Mesendoderm (in vitro differentiated cells): ENCODE measurements around the gene ERMN.
A peak's percentile ranks its signal among the peaks of the same experiment; 100 is the strongest.

ENCODE experiments used
- DNase-seq: peaks from one replicate; pipeline ENCODE4 v3.0.0; 2013
- H2AK5ac ChIP-seq: 2 replicates; pipeline ENCODE4 v1.6.1; 2013; ENCODE audit warnings: low read length, inconsistent platforms
- H2BK120ac ChIP-seq: 2 replicates; pipeline ENCODE4 v1.6.1; 2013; ENCODE audit warnings: low read depth, mild to moderate bottlenecking, low read length, moderate library complexity, mixed read lengths
- H2BK15ac ChIP-seq: replicated peaks from 2 replicates; pipeline ENCODE4 v1.6.1; 2013; ENCODE audit warnings: low read depth, mild to moderate bottlenecking, moderate library complexity
- H2BK5ac ChIP-seq: 2 replicates; pipeline ENCODE4 v1.6.1; 2013; ENCODE audit warnings: low read length, inconsistent platforms
- H3K18ac ChIP-seq: 2 replicates; pipeline ENCODE4 v1.6.1; 2013; ENCODE audit warnings: mild to moderate bottlenecking, low read length, mixed read lengths
- H3K23ac ChIP-seq: one replicate; pipeline ENCODE4 v1.6.1; 2013; ENCODE audit warnings: low read length
- H3K27ac ChIP-seq: 2 replicates; pipeline ENCODE4 v1.5.1; 2013; ENCODE audit warnings: low read depth, mild to moderate bottlenecking, inconsistent platforms, low read length, moderate library complexity
- H3K27me3 ChIP-seq: 2 replicates; pipeline ENCODE4 v1.6.1; 2013; ENCODE audit warnings: low read length, control low read depth, mild to moderate bottlenecking, inconsistent platforms; ENCODE audit not compliant: insufficient read depth, poor library complexity
- H3K36me3 ChIP-seq: 2 replicates; pipeline ENCODE4 v1.6.1; 2013; ENCODE audit warnings: low read length, inconsistent platforms; ENCODE audit not compliant: control insufficient read depth, insufficient read depth
- H3K4ac ChIP-seq: one replicate; pipeline ENCODE4 v1.6.1; 2013; ENCODE audit warnings: low read depth, mild to moderate bottlenecking, low read length, moderate library complexity
- H3K4me1 ChIP-seq: 2 replicates; pipeline ENCODE4 v1.6.1; 2013; ENCODE audit warnings: low read depth, low read length, inconsistent platforms; ENCODE audit not compliant: control insufficient read depth
- H3K4me2 ChIP-seq: 2 replicates; pipeline ENCODE4 v1.6.1; 2013; ENCODE audit warnings: low read length
- H3K4me3 ChIP-seq: 2 replicates; pipeline ENCODE4 v1.5.1; 2013; ENCODE audit warnings: mild to moderate bottlenecking, low read length
- H3K56ac ChIP-seq: one replicate; pipeline ENCODE4 v1.6.1; 2013; ENCODE audit warnings: low read length
- H3K79me1 ChIP-seq: 2 replicates; pipeline ENCODE4 v1.6.1; 2013; ENCODE audit warnings: low read length, inconsistent platforms
- H3K79me2 ChIP-seq: 2 replicates; pipeline ENCODE4 v1.6.1; 2013; ENCODE audit warnings: mild to moderate bottlenecking, low read length; ENCODE audit not compliant: control insufficient read depth, insufficient read depth
- H3K9ac ChIP-seq: 2 replicates; pipeline ENCODE4 v1.6.1; 2013; ENCODE audit warnings: low read length, inconsistent platforms
- H4K5ac ChIP-seq: one replicate; pipeline ENCODE4 v1.6.1; 2013; ENCODE audit warnings: low read length
- H4K8ac ChIP-seq: one replicate; pipeline ENCODE4 v1.6.1; 2013; ENCODE audit warnings: low read depth, mild to moderate bottlenecking, control low read depth, low read length, moderate library complexity
- WGBS: extraction: QIAGEN DNeasy Blood & Tissue Kit; methylation state at CpG from one replicate; pipeline ENCODE4 v1.1.7; 2013; ENCODE audit warnings: low lambda C conversion rate, missing lambda C conversion rate; ENCODE audit not compliant: insufficient coverage; ENCODE audit errors: extremely low coverage; 5-methylcytosine and 5-hydroxymethylcytosine counted together

ERMN gene

DNA sequence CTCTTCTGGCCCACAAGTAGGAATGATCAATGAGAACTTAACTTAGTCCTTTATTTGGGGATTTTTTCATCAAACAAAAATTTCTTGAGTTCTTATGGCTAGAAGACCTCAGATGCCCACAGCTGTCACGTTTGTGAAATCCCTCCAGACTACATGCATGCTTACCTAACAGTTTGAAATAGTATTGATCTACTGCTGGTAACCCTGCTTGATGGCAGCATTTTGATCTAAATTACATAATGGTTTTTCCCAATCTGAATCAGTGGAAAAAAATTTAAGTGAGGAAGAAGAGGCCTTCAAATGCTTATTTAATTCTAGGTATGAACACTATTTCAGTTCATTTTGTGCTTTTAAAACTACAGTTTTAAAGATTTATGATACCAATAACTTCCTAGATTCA is 13.9 kb downstream of the ERMN start:
- Histone ChIP-seq H4K5ac (no peak overlapping the region), H3K27me3 (no peaks in the 10 kb centered on the region), H3K23ac (no peak overlapping the region), H2BK5ac (no peak overlapping the region), H3K27ac (no peak overlapping the region), H3K9ac (no peak overlapping the region), H2AK5ac (no peak overlapping the region), H3K4me1 (no peaks in the 10 kb centered on the region), H3K56ac (no peak overlapping the region), H3K79me1 (no peaks in the 10 kb centered on the region), H2BK120ac (no peak overlapping the region), H3K79me2 (no peaks in the 10 kb centered on the region), H3K36me3 (no peaks in the 10 kb centered on the region), H3K4me2 (no peak overlapping the region), H3K18ac (no peak overlapping the region), H3K4me3 (no peak overlapping the region), H4K8ac (no peak overlapping the region), H3K4ac (no peak overlapping the region), H2BK15ac (no peak overlapping the region)
- no CpG with 5 or more reads among the region's 1 CpG for WGBS
- no peak for DNase-seq

DNA sequence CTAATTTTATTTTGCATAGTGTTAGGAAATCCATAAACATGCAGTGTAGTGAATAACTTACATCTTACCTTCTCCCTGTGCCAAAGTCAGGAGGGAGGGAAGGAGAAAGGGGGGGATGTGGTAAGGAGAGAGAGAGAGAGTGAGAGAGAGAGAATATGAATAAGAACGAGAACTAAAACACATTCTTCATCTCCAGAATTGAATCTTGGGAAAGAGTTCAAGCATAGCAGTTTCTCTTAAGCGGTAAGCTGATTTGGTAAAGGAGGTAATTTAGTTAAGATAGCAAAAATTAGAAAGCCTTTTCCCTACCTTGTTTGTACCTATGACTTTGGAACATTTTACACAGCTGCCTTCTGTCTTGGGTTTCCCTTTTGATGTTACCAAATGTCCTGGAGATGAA is 15.7 kb downstream of the ERMN start:
- DNase-seq, result no peak
- Histone ChIP-seq H3K27me3 (no peaks in the 10 kb centered on the region), H4K8ac (no peak overlapping the region), H3K4me1 (no peaks in the 10 kb centered on the region), H3K36me3 (no peaks in the 10 kb centered on the region), H3K18ac (no peak overlapping the region), H4K5ac (no peak overlapping the region), H3K4me3 (no peak overlapping the region), H3K79me2 (no peaks in the 10 kb centered on the region), H3K27ac (no peak overlapping the region), H3K4ac (no peak overlapping the region), H2BK5ac (no peak overlapping the region), H3K9ac (no peak overlapping the region), H3K4me2 (no peak overlapping the region), H2AK5ac (no peak overlapping the region), H2BK15ac (no peak overlapping the region), H2BK120ac (no peak overlapping the region), H3K56ac (no peak overlapping the region), H3K79me1 (no peaks in the 10 kb centered on the region), H3K23ac (no peak overlapping the region)
- WGBS, result no CpG with 5 or more reads among the region's 2 CpGs

DNA sequence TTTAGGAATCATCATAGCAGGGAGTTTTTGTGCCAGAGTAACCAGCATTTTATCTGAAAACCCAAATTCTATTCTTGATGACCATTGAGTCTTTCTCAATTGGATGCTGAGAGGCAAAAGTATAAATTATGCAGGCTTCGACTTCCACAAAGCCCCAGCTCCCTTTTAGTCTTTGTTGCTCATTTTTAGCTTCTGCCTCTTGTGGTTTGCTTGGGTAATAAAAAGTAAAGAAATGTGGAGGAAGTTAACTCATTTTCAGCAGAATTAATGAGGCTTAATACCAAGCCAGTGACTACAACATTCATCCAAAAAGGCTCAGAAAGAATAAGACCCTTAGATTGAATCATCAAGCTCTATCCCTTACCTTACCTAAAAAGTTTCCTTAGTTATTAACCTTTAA is 18.6 kb downstream of the ERMN start:
- Histone ChIP-seq H3K23ac (no peak overlapping the region), H3K27me3 (no peaks in the 10 kb centered on the region), H3K79me2 (no peaks in the 10 kb centered on the region), H3K56ac (no peak overlapping the region), H3K36me3 (no peaks in the 10 kb centered on the region), H4K5ac (no peak overlapping the region), H2BK120ac (no peak overlapping the region), H2AK5ac (no peak overlapping the region), H2BK15ac (no peak overlapping the region), H3K27ac (no peak overlapping the region), H3K79me1 (no peaks in the 10 kb centered on the region), H3K9ac (no peak overlapping the region), H4K8ac (no peak overlapping the region), H3K4me1 (no peaks in the 10 kb centered on the region), H2BK5ac (no peak overlapping the region), H3K4ac (no peak overlapping the region), H3K18ac (no peak overlapping the region), H3K4me2 (no peak overlapping the region), H3K4me3 (no peak overlapping the region)
- DNase-seq, result peak; percentile 22
- WGBS, result no CpG with 5 or more reads among the region's 1 CpG

DNA sequence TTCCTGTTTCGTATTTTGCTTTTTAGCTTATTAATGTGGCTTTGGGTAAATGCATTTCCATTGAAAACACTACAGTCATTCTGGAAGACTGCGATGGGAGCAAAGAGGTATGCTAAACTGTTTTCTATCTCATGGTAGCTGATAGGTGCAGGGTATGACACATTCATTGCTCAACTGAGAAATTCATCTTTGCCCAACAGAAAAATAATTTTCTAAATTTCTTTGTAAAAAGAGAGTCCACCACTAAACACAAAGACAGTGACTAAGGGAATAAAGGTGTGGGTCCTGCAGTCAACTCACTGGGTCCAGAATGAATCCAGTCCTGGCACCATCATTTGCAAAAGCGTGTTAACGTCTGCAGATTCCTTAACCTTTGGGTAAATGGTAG is 19.9 kb downstream of the ERMN start:
- Histone ChIP-seq H3K4me2 (no peak overlapping the region), H2BK5ac (no peak overlapping the region), H4K8ac (no peak overlapping the region), H3K18ac (no peak overlapping the region), H2BK15ac (no peak overlapping the region), H3K4ac (no peak overlapping the region), H3K23ac (no peak overlapping the region), H3K4me3 (no peak overlapping the region), H3K56ac (no peak overlapping the region), H3K27me3 (no peaks in the 10 kb centered on the region), H3K9ac (no peak overlapping the region), H2AK5ac (no peak overlapping the region), H3K79me1 (no peaks in the 10 kb centered on the region), H2BK120ac (no peak overlapping the region), H3K36me3 (no peaks in the 10 kb centered on the region), H3K27ac (no peak overlapping the region), H4K5ac (no peak overlapping the region), H3K79me2 (no peaks in the 10 kb centered on the region), H3K4me1 (no peaks in the 10 kb centered on the region)
- WGBS, result no CpG with 5 or more reads among the region's 4 CpGs
- no peak for DNase-seq

DNA sequence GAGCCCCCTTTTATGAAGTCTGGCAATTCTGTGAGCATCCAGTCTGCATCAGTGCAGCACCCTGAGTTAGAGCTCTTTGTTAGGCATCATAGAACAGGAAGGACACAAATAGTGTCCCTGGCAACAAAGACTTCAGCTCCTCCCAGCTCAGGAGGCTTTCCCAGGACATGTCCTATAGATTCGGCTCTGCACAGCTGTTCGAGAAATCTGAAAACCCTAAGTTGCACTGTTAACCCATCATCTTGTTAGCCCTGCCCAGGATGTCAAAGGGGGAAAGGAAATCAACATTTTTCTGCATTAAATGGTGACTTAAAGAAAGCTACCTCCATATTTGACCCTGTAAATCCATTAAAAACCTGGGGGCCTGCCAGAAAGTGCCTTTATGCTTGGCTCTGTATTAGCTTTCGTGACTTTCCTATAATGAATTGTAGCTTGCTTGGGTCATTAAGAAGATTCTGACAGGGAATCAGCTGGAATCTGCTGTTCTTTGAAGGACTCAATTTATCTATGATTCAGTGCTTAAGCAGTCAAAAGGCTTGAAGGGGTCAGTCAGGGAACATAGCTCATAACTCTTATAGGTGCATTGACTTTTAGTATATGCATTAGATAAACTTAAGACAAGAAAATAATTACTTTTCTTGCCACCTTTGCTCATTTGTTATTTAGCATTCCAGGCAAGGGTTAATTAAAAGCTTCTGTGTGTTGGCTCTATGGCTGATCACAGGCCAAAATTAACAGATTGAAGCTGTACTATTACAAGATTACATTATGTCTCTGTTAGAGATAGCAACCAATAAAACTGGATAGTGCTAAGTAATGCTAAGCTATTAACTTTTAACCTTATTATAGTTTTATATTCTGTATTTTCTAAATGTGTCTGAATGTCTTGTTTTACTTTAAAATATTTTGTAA is 20.6 kb downstream of the ERMN start:
- Histone ChIP-seq H3K4me2 (no peak overlapping the region), H2BK5ac (no peak overlapping the region), H4K8ac (no peak overlapping the region), H3K4ac (no peak overlapping the region), H3K79me1 (no peaks in the 10 kb centered on the region), H3K56ac (no peak overlapping the region), H2BK15ac (no peak overlapping the region), H2BK120ac (no peak overlapping the region), H3K4me3 (no peak overlapping the region), H3K4me1 (no peaks in the 10 kb centered on the region), H3K27ac (no peak overlapping the region), H3K27me3 (no peaks in the 10 kb centered on the region), H3K79me2 (no peaks in the 10 kb centered on the region), H2AK5ac (no peak overlapping the region), H3K23ac (no peak overlapping the region), H3K36me3 (no peaks in the 10 kb centered on the region), H3K9ac (no peak overlapping the region), H3K18ac (no peak overlapping the region), H4K5ac (no peak overlapping the region)
- WGBS, result no CpG with 5 or more reads among the region's 3 CpGs
- DNase-seq, result no peak

DNA sequence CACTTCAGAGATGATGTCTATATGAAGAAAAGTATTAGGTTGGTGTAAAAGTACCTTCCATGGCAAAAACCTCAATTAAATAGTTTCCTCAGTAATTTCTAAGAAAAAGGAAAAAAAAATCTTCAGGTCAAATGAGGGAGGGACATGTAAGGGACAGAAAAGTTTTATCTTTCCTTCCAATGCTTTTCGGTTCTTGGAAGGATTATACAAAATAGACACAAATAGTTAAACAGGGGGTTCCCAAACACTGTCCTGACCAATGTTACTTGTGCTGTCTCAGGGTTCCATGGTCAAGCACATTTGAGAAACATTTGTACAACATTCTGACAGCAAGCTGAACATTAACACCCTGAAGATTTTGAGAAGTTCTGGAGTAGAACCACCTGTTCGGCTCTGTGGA is 22.0 kb downstream of the ERMN start:
- no CpG with 5 or more reads among the region's 2 CpGs for WGBS
- no peak overlapping the region for H3K56ac ChIP-seq

More for the DNA sequence above, 22.0 kb downstream of the ERMN start:
- Histone ChIP-seq H3K23ac (no peak overlapping the region), H3K27ac (no peak overlapping the region), H3K79me1 (no peaks in the 10 kb centered on the region), H3K4me2 (no peak overlapping the region), H4K8ac (no peak overlapping the region), H3K4me3 (no peak overlapping the region), H3K79me2 (no peaks in the 10 kb centered on the region), H3K27me3 (no peaks in the 10 kb centered on the region), H2BK120ac (no peak overlapping the region), H2AK5ac (no peak overlapping the region), H3K4me1 (no peaks in the 10 kb centered on the region), H3K4ac (no peak overlapping the region), H3K18ac (no peak overlapping the region), H3K9ac (no peak overlapping the region), H4K5ac (no peak overlapping the region), H2BK15ac (no peak overlapping the region), H3K36me3 (no peaks in the 10 kb centered on the region), H2BK5ac (no peak overlapping the region)
- no peak for DNase-seq
